AG20443 (cell line): Measurements from ENCODE around the gene ARIH2.

Source experiments
- DNase-seq: peaks from one replicate; pipeline ENCODE4 v3.0.0; 2012; ENCODE audit warnings: low spot score, mixed read lengths

Gene ARIH2

DNA sequence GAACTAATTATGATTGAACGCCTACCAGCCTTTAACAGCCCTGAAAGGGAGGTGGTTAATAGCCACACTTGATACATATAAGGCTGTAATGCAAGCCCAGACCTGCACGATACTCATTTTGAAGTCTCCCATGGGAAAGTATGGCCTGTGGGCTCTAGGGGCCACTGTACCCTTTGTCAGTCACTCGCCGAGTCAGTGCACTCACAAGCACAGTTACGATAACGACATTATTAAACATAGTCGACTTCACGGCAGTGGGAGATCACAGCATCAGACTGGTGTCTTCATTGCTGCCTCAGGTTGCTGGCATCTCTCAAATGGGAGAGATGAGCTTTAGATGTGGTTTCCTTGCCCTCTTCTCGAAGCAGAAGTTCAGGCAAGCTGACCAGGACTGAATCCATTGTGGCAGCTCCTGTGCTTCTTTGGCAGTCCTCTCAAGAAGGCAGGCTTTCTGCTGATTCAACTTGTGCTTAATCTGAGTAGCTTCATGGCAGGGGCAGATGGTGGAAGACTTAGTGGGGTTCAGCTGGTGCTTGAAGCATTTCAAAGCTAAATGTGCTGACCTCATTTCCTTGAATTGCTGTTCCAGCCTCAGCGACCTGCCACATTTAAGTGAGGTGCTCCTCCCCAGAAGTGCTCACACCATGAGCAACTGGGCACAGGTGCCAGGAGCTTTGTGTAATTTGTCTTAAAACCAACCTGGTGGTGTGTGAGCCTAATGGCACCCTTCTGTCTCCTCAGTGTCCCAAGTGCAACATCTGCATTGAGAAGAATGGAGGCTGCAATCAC lies 55.6 kb downstream of the ARIH2 start:
- DNase-seq = no peak

DNA sequence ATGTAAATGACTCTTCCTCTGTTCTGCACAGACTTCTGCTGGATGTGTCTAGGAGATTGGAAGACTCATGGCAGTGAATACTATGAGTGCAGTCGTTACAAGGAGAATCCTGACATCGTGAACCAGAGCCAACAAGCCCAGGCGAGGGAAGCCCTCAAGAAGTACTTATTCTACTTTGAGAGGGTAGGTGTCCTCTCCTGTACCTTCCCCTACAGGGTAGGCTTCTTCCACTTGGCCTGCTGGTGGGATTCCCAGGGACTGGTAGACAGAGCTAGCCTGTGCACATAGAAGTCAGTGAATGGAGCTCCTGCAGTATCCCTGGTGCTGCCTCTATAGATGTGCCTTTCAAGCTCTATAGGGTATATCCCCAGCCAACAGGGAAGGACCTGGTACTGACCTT lies 60.8 kb downstream of the ARIH2 start:
- DNase-seq = no peak

DNA sequence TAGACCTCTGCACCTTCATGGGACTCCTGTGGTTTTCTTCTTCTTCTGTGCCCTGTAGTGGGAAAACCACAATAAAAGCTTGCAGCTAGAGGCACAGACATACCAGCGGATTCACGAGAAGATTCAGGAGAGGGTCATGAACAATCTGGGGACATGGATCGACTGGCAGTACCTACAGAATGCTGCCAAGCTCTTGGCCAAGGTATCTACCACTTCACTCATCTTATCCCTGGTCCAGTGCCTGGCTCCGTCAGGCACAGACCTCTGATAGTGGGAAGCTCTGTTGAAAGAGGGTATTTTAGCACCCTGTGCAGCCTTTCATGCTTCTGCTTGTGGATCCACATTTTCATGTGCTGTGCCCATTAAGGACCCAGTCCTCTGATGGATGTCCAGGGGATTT lies 61.7 kb downstream of the ARIH2 start:
- no peak for DNase-seq

DNA sequence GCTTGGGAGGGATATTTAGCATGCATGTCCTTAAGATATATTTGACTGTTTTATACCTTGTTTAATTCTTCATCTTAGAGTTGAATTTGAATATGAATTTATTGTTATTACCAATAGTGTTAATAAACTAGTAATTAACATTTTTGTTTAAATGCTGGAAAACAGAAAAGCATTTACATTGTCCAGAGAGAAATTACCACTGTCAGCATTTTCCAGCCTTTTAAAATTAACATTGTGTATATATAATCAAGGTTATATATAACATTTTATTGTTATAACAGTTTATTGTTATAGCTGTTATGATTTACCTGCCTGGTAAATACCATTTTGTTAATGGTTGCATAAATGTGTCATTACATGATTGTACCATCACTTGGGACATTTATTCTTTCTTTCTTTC lies 63.4 kb downstream of the ARIH2 start:
- DNase-seq = no peak

DNA sequence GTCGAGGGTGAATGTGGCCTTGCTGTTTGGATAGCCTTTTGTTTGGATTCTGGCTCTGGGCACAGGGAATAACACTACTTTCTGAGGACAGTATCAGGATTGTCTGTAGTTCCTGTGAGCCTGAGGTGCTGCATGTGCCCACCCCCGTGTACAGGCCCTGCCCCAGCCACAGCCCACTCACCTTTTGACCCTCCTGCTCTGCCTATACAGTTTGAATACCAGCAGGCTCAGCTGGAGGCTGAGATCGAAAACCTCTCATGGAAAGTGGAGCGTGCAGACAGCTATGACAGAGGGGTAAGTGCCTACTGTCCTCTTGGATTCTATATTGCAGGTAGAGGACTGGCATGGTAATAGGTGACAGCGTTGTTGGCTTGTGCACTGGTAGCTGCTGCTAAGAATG lies 64.0 kb downstream of the ARIH2 start:
- DNase-seq = no peak

DNA sequence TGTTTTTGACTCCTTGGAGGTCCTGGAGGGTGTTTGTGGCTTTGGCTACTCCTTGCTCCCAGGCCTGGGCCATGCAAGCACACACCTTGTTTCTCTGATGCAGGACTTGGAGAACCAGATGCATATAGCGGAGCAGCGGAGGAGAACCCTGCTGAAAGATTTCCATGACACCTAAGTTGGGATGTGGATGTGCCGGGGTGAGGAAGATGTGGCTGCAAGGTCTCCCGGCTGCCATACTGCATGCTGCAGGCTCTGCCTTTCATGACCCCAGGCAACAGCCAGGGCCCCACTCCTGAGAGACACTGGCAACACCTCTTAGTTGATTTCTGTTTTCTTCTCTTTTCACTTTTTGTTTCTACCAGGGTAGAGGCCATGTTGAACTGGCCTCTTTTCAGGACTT lies 64.5 kb downstream of the ARIH2 start:
- DNase-seq = no peak

DNA sequence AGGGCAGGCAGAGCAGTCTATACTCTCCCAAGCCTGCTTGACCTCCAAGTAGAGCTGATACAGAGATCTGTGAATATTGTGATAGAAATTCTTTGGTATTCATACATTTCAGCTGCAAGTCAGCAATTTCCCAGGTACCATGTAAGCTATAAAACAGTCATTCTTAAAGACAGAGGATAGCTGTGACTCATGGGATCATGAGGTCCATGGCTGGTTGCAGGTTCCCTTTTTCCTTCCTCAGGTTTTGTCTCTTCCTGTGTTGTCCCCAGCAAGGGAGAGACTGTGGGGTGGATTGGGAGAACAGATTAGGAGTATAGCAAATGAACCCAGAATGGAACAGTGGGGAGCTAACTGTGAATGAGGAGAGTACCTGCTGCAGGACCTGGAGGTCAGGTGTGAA lies 66.0 kb downstream of the ARIH2 start:
- DNase-seq = no peak

DNA sequence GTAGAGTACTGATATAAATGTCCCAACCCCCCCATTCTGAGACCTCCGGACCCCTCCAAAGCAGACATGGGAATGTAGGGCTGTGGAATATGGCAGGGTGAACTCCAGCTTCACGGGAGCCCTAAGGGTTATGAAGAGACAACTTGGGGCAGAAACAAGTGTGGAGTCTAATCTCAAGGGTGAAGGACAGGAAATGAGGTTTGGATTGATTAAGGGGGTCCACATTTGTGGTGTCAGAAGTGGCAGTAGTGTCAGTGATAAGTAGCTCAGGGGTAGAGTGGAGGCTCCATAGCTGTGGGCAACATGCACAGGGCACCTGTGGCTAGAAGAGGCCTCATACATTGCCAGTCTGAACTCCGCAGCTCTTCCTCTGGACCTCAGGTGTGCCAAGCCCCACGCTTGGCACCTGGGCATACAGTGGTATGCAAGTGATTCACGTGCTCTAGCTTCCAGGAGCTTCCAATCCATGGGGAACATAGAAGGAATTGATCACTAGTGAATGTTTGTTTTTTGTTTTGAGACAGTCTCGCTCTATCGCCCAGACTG lies 67.3 kb downstream of the ARIH2 start:
- no peak for DNase-seq

DNA sequence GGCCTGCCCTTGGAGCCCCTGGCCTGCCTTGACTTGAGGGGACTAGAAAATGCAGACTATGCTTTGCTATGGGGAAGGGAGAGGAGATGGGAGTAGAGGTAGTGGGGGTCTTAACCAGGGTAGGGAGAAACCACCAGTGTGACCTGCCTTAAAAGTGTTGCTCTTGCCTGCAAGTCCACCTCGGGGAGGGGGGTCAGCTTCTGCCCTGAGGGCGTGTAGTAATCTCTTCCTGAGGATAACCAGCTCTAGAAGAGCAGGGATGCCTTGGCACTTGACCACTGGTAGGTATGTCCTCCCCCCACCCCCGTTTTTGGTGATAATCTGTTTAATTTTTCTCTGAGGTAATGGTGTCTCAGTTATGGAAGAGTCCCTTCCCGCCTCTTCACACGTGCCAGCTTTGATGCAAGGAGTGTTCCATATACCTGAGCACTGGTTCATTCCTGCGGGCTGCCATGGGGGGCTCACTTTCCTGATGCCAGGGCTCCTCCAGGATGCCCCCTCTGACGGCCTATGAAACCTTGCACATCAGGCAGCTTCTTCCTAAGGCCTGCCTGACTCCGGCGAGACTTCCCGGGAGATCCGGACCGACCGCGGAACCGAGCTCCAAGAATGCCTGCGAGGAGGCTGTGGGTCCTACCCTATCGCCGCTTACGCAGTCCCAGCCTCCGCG lies 70.6 kb downstream of the ARIH2 start:
- peak; percentile 31 for DNase-seq

DNA sequence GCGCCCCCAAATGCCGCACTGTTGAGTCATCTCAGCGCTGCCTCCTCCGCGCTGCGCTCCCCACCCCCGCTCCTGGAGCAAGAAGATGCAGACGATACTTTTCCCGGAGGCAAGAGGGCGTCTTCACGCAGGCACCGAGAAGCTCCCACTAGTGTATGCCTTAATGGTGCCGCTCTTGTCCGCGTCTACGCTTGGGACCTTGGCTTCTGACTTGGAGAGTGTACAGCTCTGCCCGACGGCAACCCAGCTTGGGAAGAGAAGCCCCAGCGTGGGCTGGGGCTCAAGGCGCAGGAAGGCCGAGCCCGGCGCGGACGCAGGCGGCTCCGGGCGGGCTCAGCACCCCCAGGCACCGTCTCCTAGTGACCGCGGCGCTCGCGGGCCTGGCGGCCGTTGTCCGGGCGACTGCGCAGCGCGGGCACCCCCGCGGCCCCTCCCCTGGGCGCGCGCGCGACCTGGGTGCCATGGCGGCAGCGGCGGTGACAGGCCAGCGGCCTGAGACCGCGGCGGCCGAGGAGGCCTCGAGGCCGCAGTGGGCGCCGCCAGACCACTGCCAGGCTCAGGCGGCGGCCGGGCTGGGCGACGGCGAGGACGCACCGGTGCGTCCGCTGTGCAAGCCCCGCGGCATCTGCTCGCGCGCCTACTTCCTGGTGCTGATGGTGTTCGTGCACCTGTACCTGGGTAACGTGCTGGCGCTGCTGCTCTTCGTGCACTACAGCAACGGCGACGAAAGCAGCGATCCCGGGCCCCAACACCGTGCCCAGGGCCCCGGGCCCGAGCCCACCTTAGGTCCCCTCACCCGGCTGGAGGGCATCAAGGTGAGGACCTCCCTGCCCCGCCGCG lies 71.4 kb downstream of the ARIH2 start, which contains the start of gene P4HTM:
TSS of gene P4HTM (plus strand) at position 446 of the 840 bp plus-strand sequence. CDS start at position 462, 16 bp downstream.
- DNase-seq = peak; percentile 95

DNA sequence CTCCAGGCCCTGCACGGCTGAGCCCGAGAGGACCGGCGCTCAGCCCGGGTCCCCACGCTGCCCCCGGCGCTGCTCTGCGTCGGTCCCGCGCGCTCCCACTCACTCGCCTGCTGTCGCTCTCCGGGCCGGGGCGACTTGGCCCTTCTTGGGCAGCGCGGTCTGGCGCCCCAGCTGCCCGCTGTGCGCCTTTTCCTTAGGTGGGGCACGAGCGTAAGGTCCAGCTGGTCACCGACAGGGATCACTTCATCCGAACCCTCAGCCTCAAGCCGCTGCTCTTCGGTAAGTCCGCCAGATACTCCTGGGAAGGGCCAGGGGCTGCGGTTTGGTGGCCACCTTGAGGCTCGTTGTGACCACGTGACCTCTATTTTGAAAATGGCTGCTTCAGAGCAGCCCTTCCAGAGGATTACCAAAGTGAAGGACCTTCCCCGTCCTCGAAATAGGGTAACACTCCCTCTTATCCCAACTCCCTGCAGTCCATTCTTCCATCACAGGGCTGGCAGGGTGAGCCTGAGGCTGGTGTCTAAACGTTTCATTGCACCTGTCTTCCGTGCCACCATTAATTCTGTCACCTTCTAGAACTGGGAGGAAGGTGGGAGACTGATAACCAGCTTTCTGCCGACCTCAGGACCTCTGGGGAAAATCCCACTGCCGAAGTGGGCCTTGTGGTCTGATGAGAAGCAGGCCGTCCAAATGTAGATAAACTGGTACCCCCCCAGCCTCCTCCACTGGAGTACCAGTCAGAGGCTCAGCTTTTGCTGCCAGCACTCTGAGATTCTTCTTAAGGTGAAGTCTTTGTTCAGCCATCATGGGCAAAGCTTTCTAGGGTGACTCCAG lies 72.2 kb downstream of the ARIH2 start:
- DNase-seq = peak; percentile 39

DNA sequence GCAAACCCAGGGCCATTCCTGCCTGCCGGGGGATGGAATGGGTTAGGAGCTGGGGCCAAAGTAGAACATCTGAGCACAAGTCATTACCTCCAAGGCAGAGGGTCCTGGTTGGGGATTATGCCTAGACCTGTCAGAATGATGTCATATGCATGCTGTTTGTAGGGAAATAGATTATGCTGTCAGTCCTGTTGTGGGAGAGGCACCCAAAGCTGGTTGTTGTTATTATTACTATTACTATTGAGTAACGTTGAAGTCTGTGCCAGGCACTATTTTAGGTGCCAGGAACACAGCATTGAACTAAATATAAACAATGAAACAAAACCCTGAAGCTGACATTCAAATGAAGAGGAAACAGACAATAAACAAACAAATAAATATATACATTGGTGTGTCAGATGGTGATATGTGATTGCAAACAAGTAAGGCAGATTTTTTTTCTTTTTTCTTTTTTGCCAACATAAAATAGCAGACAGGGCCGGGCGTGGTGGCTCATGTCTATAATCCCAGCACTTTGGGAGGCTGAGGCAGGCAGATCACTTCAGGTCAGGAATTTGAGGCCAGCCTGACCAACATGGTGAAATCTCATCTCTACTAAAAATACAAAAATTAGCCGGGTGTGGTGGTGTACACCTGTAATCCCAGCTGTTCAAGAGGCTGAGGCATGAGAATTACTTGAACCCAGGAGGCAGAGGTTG lies 73.4 kb downstream of the ARIH2 start:
- DNase-seq = no peak

DNA sequence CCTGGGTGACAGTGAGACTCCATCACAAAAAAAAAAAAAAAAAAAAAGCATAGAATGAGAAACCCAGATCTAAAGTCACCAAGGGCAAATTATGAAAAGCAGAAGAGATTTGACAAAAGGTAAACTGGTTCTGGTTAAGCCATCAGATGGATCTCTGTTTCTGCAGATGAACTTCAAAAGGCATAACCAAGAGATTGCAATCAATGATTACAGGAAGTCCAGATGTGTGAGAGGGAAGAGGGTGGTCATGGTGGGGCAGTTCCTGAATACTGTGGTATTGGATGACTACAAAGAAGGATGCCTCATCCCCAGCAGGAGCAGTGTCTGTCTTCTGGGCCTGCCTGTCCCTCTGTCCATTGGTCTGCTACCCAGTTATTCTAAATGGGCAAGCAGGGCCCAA lies 75.2 kb downstream of the ARIH2 start:
- DNase-seq = no peak

DNA sequence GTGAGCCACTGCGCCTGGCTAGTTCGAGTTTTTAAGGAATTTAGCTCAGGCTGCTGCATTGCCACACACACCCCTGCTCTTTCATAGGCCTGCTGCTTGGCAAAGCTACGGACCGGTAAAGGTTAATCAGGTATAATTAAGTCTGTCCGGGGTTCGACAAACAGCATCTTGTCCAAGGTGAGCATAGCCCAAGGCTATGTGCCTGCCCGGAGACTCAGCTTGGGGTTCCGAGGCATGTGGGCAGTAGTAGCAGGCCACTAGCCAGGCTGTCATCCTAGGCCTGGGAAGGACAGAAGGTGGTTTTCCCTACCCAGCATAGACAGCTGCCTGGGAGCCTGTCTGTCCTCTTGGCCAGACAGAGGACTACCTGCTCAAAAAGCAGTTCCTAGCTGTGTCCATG lies 78.0 kb downstream of the ARIH2 start:
- DNase-seq = no peak

DNA sequence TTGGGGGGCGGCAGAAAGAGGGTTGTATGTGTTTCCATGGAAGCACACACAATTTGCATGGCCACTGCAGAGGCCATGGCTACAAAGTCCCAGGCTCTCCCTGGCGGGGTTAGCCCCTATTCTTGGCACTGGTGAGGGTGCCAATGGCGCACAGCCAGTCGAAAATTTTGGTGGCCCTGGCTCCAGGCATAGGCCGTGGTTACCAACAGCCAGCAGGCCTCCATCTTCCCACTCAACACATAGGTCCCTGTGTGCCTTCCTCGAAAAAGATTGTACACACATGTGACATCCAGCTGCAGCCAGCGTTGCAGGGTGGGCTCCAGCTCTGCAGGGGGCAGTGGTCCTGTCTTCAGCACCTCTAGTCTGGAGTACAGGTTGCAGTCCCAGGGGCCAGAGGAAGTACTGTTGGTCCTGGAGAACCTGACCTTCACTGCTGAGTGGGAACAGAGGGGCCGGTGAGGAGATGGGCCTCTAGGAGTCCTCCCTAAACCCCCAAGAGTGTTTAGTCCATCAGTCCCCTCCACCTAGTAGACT lies 78.5 kb downstream of the ARIH2 start:
- DNase-seq = no peak

DNA sequence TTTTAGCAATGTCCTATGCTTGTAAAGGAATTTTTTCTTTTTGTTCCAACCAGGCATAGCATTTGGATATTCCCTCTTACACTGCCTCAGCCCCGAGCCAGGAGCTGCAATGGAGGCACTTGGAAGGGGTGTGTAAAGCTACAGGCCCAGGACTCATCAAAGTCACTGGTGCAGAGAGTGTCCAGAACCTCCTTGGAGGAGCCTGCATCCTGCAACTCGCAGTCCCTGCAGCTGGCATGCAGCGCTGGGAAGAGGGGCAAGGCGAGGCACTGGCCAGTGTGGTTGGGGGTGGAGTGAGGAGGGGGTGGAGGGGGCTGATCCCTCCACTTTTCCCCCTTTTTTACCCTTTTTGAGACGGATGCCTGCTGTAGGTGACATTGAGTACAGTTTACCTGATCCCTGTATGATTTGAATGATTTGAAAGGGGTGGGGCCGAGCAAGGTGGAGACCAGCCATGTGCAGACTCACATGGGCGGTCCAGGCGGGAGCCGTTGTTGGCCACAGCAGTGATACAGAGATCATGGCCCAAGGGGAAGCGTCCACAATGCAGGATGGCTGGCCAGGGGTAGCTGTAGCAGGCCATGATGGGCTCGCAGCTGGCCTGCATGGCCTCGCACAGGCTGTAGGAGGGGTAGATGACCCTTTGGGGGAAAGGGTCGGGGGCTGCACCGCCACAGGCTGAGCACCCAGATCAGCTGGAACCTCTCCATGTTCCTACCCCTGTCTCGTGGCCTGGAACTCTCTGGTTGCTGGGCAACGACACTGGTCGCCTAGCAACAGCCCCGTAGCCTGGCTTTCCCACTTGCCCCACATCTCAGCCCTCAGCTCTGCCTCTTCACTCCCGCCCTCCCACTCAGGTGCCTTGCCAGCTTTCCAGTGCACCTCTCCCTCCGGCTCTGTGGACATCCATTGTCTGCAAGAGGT lies 79.3 kb downstream of the ARIH2 start:
- no peak for DNase-seq

DNA sequence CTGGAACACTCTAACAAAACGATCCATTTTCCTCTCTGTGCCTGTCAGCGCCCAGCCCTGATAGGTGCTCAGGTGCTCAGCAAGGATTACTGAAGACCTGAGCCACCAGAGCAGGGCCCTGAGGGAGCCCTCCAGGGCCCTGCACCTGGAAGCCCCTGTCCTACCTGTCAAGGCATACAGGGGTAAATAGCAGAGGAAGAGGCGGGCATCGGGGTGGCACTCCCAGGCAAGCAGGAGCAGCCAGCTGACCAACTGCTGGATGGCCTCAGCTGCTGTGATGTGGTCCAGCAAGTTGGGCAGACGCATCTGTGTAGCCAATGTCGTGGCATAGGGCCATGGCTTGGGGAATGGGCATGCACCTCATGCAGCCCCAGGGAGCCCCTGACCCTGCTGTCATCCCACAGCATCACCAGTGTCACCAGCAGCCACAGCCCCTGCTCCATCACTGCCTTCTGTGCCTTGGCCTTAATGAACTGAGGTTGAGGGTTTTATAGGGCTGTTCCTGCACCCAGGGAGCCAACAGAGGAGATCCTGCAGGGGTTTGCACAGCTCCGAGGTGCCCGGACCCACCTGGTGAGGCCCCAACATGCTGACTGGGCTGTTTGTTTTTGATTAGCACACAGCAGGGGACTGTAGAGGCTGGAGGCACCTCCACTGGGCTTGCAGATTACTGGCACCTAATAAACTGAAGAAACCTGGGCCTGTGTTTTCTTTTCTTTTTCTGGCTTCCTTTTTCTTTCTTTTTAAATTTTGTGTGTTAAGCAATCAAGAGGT lies 80.6 kb downstream of the ARIH2 start:
- no peak for DNase-seq

DNA sequence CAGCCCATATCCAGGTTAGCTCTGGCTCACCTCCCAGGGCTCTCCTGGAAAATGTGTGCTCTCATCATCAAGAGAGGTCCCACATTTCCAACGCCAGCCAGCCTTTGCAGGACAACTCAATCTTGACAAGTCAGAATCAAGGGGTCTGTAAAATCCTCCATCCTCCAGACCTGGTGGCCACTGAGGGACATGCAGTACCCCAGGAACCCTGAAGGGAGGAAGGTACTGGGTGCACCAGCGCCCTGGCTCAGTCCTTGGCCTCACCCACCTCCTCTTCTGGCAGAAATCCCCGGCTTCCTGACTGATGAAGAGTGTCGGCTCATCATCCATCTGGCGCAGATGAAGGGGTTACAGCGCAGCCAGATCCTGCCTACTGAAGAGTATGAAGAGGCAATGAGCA lies 82.5 kb downstream of the ARIH2 start:
- DNase-seq = no peak
